T-helper 22 cell (primary cell): ENCODE data around the gene THSD4.
"Not testable (repeated sequence)": the region's sequence is repeated elsewhere in the genome, so short reads cannot be mapped to it uniquely, and the experiment has no call there.

Experiments
- DNase-seq: peaks from one replicate; pipeline ENCODE4 v3.0.0-alpha.2; 2020; ENCODE audit warnings: low read depth

THSD4 gene

GRCh38 chr15:71723344-71723743, 608.1 kb downstream of the THSD4 start:
- DNase-seq = no peak

- not testable (repeated sequence) for DNase-seq
These were observed 610.1 kb downstream of the THSD4 start for GRCh38 chr15:71725207-71725955.

- no peak for DNase-seq
These were observed 613.6 kb downstream of the THSD4 start for GRCh38 chr15:71728881-71729280.

- no peak for DNase-seq
These were observed 614.0 kb downstream of the THSD4 start for GRCh38 chr15:71729319-71729718.

- DNase-seq = no peak
These were observed 615.2 kb downstream of the THSD4 start for GRCh38 chr15:71730277-71731144.

- DNase-seq = no peak
These were observed 617.4 kb downstream of the THSD4 start for GRCh38 chr15:71732636-71733035.

GRCh38 chr15:71733122-71733521, 617.9 kb downstream of the THSD4 start:
- DNase-seq = no peak

GRCh38 chr15:71734709-71735384, 619.6 kb downstream of the THSD4 start:
- no peak for DNase-seq

- no peak for DNase-seq
These were observed 620.1 kb downstream of the THSD4 start for GRCh38 chr15:71735385-71735757.

- DNase-seq = no peak
These were observed 621.1 kb downstream of the THSD4 start for GRCh38 chr15:71736286-71736947.

GRCh38 chr15:71737761-71738160, 622.5 kb downstream of the THSD4 start:
- no peak for DNase-seq

GRCh38 chr15:71739355-71739754, 624.1 kb downstream of the THSD4 start:
- no peak for DNase-seq

- no peak for DNase-seq
These were observed 627.7 kb downstream of the THSD4 start for GRCh38 chr15:71742964-71743363.

GRCh38 chr15:71743861-71744382, 628.7 kb downstream of the THSD4 start:
- DNase-seq = no peak

GRCh38 chr15:71746719-71747118, 631.4 kb downstream of the THSD4 start:
- no peak for DNase-seq

GRCh38 chr15:71747128-71748083, 632.1 kb downstream of the THSD4 start:
- no peak for DNase-seq

GRCh38 chr15:71748293-71748718, 633.0 kb downstream of the THSD4 start:
- no peak for DNase-seq

- no peak for DNase-seq
These were observed 634.2 kb downstream of the THSD4 start for GRCh38 chr15:71749500-71749899.

- no peak for DNase-seq
These were observed 636.9 kb downstream of the THSD4 start for GRCh38 chr15:71752128-71752527.

GRCh38 chr15:71752604-71753289, 637.5 kb downstream of the THSD4 start:
- DNase-seq = no peak
